Esophagus muscularis mucosa (tissue), 3 donors: ENCODE results near the gene GFPT1.

Experiments used
- CTCF ChIP-seq, 3 experiments: fragments of 200-600 bp in 2 of 3; fragments of 450-650 bp in 1 of 3; sonication (generic) in 2 of 3; IDR thresholded peaks; one replicate each; pipeline ENCODE4 v1.5.1; 2017 to 2019; ENCODE audit warnings: antibody characterized with exemption in 3 of 3, mild to moderate bottlenecking in 2 of 3, moderate library complexity in 1 of 3
- POLR2AphosphoS5 ChIP-seq, 2 donors: sonication (generic); formaldehyde crosslinking; IDR thresholded peaks; one replicate each; pipeline ENCODE4 v1.6.1; 2017; ENCODE audit warnings: antibody characterized with exemption in 2 of 2

GRCh38 chr2:69279211-69279610 lies 107.8 kb downstream of the GFPT1 start:
- TF ChIP-seq CTCF (IDR thresholded peaks at IDR 0.05), result no peak
- TF ChIP-seq POLR2AphosphoS5 (IDR thresholded peaks at IDR 0.05), result no peak
